ENCODE results near the gene LZIC. TPM values are rescaled to one million over a fixed set of nuclear protein-coding genes. Genes with fewer than 3 reads are reported as not detected.

Gene LZIC
- total and polyA plus RNA-seq, 2 of the 13 experiments (the other 11 are each of a cell fraction or from before 2014, with no cell fraction given): 25.2 to 71.8 TPM

DNA sequence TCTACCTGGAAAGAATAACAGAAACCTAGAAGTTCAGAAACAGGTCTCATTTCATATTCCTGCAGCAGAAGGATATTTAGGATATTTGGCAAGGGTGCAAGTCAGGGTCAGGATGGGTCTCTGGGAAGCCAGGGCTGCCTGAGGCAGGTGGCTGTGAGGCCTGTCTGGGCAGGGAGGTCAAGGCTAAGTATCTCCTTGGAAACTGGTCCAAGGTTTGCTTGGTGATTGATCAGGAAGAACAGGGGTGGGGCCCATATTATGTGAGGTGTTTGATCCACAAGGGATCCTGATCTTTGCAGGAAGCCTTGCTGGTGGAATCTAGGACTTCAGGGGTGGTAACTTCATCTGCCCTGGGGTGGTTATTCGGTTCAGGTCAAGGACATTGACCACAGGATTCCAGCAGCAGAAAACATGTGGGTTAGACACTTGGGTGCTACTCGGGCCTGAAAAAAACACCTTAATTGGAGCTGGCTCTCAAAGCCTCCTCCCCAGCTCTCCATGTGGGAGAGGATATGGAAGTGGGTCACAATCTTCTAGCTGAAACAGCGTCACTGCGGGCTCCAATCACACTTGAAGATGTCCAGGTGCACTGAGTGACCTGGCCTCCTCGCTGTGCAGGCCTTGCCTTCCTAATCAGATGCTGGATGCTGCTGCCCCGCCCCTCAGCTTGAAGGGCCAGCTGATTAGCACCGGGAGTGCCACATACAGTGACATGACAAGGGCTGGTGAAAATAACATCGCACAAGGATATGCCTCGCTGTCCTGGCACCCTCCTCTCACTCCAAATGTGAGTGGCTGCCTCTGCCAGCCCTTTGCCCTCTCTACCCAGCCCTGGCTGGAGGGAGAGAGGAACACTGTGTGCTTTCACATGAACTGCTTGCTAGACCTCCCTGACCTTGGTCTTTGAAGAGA is 41.8 kb downstream of the LZIC start (continued):
- TF ChIP-seq, protein P1, sequence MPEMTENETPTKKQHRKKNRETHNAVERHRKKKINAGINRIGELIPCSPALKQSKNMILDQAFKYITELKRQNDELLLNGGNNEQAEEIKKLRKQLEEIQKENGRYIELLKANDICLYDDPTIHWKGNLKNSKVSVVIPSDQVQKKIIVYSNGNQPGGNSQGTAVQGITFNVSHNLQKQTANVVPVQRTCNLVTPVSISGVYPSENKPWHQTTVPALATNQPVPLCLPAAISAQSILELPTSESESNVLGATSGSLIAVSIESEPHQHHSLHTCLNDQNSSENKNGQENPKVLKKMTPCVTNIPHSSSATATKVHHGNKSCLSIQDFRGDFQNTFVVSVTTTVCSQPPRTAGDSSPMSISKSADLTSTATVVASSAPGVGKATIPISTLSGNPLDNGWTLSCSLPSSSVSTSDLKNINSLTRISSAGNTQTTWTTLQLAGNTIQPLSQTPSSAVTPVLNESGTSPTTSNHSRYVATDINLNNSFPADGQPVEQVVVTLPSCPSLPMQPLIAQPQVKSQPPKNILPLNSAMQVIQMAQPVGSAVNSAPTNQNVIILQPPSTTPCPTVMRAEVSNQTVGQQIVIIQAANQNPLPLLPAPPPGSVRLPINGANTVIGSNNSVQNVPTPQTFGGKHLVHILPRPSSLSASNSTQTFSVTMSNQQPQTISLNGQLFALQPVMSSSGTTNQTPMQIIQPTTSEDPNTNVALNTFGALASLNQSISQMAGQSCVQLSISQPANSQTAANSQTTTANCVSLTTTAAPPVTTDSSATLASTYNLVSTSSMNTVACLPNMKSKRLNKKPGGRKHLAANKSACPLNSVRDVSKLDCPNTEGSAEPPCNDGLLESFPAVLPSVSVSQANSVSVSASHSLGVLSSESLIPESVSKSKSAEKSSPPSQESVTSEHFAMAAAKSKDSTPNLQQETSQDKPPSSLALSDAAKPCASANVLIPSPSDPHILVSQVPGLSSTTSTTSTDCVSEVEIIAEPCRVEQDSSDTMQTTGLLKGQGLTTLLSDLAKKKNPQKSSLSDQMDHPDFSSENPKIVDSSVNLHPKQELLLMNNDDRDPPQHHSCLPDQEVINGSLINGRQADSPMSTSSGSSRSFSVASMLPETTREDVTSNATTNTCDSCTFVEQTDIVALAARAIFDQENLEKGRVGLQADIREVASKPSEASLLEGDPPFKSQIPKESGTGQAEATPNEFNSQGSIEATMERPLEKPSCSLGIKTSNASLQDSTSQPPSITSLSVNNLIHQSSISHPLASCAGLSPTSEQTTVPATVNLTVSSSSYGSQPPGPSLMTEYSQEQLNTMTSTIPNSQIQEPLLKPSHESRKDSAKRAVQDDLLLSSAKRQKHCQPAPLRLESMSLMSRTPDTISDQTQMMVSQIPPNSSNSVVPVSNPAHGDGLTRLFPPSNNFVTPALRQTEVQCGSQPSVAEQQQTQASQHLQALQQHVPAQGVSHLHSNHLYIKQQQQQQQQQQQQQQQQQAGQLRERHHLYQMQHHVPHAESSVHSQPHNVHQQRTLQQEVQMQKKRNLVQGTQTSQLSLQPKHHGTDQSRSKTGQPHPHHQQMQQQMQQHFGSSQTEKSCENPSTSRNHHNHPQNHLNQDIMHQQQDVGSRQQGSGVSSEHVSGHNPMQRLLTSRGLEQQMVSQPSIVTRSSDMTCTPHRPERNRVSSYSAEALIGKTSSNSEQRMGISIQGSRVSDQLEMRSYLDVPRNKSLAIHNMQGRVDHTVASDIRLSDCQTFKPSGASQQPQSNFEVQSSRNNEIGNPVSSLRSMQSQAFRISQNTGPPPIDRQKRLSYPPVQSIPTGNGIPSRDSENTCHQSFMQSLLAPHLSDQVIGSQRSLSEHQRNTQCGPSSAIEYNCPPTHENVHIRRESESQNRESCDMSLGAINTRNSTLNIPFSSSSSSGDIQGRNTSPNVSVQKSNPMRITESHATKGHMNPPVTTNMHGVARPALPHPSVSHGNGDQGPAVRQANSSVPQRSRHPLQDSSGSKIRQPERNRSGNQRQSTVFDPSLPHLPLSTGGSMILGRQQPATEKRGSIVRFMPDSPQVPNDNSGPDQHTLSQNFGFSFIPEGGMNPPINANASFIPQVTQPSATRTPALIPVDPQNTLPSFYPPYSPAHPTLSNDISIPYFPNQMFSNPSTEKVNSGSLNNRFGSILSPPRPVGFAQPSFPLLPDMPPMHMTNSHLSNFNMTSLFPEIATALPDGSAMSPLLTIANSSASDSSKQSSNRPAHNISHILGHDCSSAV (CRISPR knock-in tag; IDR thresholded peaks at IDR 0.05; ENCODE audit: borderline replicate concordance): no peak
- TF ChIP-seq ZNF572 (CRISPR knock-in tag; IDR thresholded peaks at IDR 0.05) (no peak), ZBTB1 (CRISPR knock-in tag; IDR thresholded peaks at IDR 0.05; ENCODE audit: borderline replicate concordance) (no peak), HOMEZ (CRISPR knock-in tag; IDR thresholded peaks at IDR 0.05; ENCODE audit: low read depth) (no peak), ZNF724P (CRISPR knock-in tag; IDR thresholded peaks at IDR 0.05; ENCODE audit: borderline replicate concordance) (no peak), MATR3 (CRISPR knock-in tag; IDR thresholded peaks at IDR 0.05) (no peak), KDM5A (IDR thresholded peaks at IDR 0.05; ENCODE audit: borderline replicate concordance, low read length) (no peak), SP2 (CRISPR knock-in tag; IDR thresholded peaks at IDR 0.05) (no peak)
- TF ChIP-seq, protein P2, sequence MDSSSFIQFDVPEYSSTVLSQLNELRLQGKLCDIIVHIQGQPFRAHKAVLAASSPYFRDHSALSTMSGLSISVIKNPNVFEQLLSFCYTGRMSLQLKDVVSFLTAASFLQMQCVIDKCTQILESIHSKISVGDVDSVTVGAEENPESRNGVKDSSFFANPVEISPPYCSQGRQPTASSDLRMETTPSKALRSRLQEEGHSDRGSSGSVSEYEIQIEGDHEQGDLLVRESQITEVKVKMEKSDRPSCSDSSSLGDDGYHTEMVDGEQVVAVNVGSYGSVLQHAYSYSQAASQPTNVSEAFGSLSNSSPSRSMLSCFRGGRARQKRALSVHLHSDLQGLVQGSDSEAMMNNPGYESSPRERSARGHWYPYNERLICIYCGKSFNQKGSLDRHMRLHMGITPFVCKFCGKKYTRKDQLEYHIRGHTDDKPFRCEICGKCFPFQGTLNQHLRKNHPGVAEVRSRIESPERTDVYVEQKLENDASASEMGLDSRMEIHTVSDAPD (CRISPR knock-in tag; IDR thresholded peaks at IDR 0.05): no peak
- TF ChIP-seq, protein P3, sequence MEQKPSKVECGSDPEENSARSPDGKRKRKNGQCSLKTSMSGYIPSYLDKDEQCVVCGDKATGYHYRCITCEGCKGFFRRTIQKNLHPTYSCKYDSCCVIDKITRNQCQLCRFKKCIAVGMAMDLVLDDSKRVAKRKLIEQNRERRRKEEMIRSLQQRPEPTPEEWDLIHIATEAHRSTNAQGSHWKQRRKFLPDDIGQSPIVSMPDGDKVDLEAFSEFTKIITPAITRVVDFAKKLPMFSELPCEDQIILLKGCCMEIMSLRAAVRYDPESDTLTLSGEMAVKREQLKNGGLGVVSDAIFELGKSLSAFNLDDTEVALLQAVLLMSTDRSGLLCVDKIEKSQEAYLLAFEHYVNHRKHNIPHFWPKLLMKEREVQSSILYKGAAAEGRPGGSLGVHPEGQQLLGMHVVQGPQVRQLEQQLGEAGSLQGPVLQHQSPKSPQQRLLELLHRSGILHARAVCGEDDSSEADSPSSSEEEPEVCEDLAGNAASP (CRISPR knock-in tag; IDR thresholded peaks at IDR 0.05; ENCODE audit: borderline replicate concordance): no peak
- TF ChIP-seq, protein P4, sequence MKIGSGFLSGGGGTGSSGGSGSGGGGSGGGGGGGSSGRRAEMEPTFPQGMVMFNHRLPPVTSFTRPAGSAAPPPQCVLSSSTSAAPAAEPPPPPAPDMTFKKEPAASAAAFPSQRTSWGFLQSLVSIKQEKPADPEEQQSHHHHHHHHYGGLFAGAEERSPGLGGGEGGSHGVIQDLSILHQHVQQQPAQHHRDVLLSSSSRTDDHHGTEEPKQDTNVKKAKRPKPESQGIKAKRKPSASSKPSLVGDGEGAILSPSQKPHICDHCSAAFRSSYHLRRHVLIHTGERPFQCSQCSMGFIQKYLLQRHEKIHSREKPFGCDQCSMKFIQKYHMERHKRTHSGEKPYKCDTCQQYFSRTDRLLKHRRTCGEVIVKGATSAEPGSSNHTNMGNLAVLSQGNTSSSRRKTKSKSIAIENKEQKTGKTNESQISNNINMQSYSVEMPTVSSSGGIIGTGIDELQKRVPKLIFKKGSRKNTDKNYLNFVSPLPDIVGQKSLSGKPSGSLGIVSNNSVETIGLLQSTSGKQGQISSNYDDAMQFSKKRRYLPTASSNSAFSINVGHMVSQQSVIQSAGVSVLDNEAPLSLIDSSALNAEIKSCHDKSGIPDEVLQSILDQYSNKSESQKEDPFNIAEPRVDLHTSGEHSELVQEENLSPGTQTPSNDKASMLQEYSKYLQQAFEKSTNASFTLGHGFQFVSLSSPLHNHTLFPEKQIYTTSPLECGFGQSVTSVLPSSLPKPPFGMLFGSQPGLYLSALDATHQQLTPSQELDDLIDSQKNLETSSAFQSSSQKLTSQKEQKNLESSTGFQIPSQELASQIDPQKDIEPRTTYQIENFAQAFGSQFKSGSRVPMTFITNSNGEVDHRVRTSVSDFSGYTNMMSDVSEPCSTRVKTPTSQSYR (CRISPR knock-in tag; IDR thresholded peaks at IDR 0.05; ENCODE audit: borderline replicate concordance): no peak
